GM12878 (cell line): Measurements from ENCODE around the gene KEL.

Experiments used
- CEBPB ChIP-seq, 2 experiments: fragments of 150-350 bp in 1 of 2; IDR thresholded peaks; 2 replicates each; pipeline ENCODE4 v1.6.1; 2012 to 2014; ENCODE audit warnings: low read depth in 2 of 2, low read length in 2 of 2, borderline replicate concordance in 1 of 2, inconsistent platforms in 1 of 2
- CTCF ChIP-seq, 3 experiments: IDR thresholded peaks in 2 of 3; conservative IDR thresholded peaks in 1 of 3; 2 replicates each; pipeline ENCODE4 v1.5.1; 2011; ENCODE audit warnings: low read depth in 3 of 3, low read length in 3 of 3, mild to moderate bottlenecking in 3 of 3, control low read depth in 2 of 3, moderate library complexity in 2 of 3, inconsistent platforms in 1 of 3, mixed read lengths in 1 of 3; ENCODE audit not compliant: control insufficient read depth in 2 of 3, insufficient read depth in 1 of 3; ENCODE audit errors: extremely low read depth in 1 of 3
- EZH2 ChIP-seq: IDR thresholded peaks from 2 replicates; pipeline ENCODE4 v1.6.1; 2012; ENCODE audit warnings: low read depth, mild to moderate bottlenecking, control low read depth, inconsistent platforms, low read length, borderline replicate concordance; ENCODE audit not compliant: control insufficient read depth
- MAX ChIP-seq: IDR thresholded peaks from 2 replicates; pipeline ENCODE4 v1.6.1; 2012; ENCODE audit warnings: low read depth, low read length, improper control_type of control experiment
- NR2C2 ChIP-seq: IDR thresholded peaks from 2 replicates; pipeline ENCODE4 v1.6.1; 2011; ENCODE audit warnings: borderline replicate concordance, low read depth; ENCODE audit not compliant: control insufficient read depth, insufficient read length
- POLR2A ChIP-seq: IDR thresholded peaks from 2 replicates; pipeline ENCODE4 v1.6.1; 2011; ENCODE audit warnings: low read depth, mild to moderate bottlenecking, low read length
- POLR2AphosphoS5 ChIP-seq: IDR thresholded peaks from 2 replicates; pipeline ENCODE4 v1.6.1; 2011; ENCODE audit warnings: mild to moderate bottlenecking, low read length, inconsistent platforms
- POU2F2 ChIP-seq: IDR thresholded peaks from 3 replicates; pipeline ENCODE4 v1.6.1; 2011; ENCODE audit warnings: low read depth, mild to moderate bottlenecking, low read length, borderline replicate concordance
- RAD21 ChIP-seq: IDR thresholded peaks from 2 replicates; pipeline ENCODE4 v1.6.1; 2011; ENCODE audit warnings: mild to moderate bottlenecking, low read depth, low read length, moderate library complexity; ENCODE audit not compliant: insufficient read depth
- REST ChIP-seq: IDR thresholded peaks from 2 replicates; pipeline ENCODE4 v1.6.1; 2012; ENCODE audit warnings: mild to moderate bottlenecking, low read depth, low read length
- TCF12 ChIP-seq: IDR thresholded peaks from 2 replicates; pipeline ENCODE4 v1.6.1; 2011; ENCODE audit warnings: low read depth, mild to moderate bottlenecking, low read length
- USF2 ChIP-seq: IDR thresholded peaks from 2 replicates; pipeline ENCODE4 v1.6.1; 2011; ENCODE audit warnings: low read depth, low read length, improper control_type of control experiment, borderline replicate concordance

- no peak for TF ChIP-seq CTCF (IDR thresholded peaks at IDR 0.05 in 2 of 3, conservative IDR thresholded peaks at IDR 0.05 in 1 of 3; ENCODE audit: control insufficient read depth in 2 of 3, extremely low read depth in 1 of 3, insufficient read depth in 1 of 3, low read depth in 3 of 3, low read length in 3 of 3)
- TF ChIP-seq CEBPB (IDR thresholded peaks at IDR 0.05; ENCODE audit: borderline replicate concordance in 1 of 2, low read depth in 2 of 2, low read length in 2 of 2), result no peak
- TF ChIP-seq NR2C2, result no peak
- no peak for TF ChIP-seq TCF12
- no peak for TF ChIP-seq REST
- no peak for TF ChIP-seq POLR2A
- no peak for TF ChIP-seq RAD21
- TF ChIP-seq EZH2, result no peak
- TF ChIP-seq MAX, result no peak
- TF ChIP-seq USF2, result no peak
- TF ChIP-seq POLR2AphosphoS5, result no peak
- no peak for TF ChIP-seq POU2F2
These were observed 43.3 kb downstream of the KEL start for GRCh38 chr7:142918901-142919300.
